DOHH2 (cell line): ENCODE measurements around the gene CTU1.

Experiments used
- CTCF ChIP-seq: fragments of 200-600 bp; sonication (generic); IDR thresholded peaks from one replicate; pipeline ENCODE4 v1.5.1; 2014; ENCODE audit warnings: antibody characterized with exemption, mild to moderate bottlenecking, low read depth, low read length; ENCODE audit not compliant: poor library complexity, severe bottlenecking
- EZH2phosphoT487 ChIP-seq: fragments of 200-600 bp; sonication (generic); IDR thresholded peaks from 2 replicates; pipeline ENCODE4 v1.6.1; 2017; ENCODE audit warnings: borderline replicate concordance, mild to moderate bottlenecking, antibody characterized with exemption, low read length, moderate library complexity, mixed read lengths

- TF ChIP-seq CTCF: no peak
- TF ChIP-seq EZH2phosphoT487: no peak
Observed at GRCh38 chr19:51063664-51064063, 44.5 kb downstream of the CTU1 start.
